Uterus (tissue), 2 donors: ENCODE measurements around the gene LTBP4.

Source experiments
- POLR2A ChIP-seq, 2 donors: fragments of 450-650 bp; IDR thresholded peaks; one replicate each; pipeline ENCODE4 v1.6.1; 2016; ENCODE audit warnings: antibody characterized with exemption in 2 of 2, mild to moderate bottlenecking in 1 of 2, moderate library complexity in 1 of 2
- TF ChIP-seq, protein P1 (sequence below), 4 experiments: fragments of 200-600 bp in 2 of 4; fragments of 450-650 bp in 2 of 4; sonication (generic) in 2 of 4; IDR thresholded peaks; one replicate each; pipeline ENCODE4 v1.5.1; 2016 to 2019; ENCODE audit warnings: antibody characterized with exemption in 4 of 4, mild to moderate bottlenecking in 2 of 4, moderate library complexity in 1 of 4

DNA sequence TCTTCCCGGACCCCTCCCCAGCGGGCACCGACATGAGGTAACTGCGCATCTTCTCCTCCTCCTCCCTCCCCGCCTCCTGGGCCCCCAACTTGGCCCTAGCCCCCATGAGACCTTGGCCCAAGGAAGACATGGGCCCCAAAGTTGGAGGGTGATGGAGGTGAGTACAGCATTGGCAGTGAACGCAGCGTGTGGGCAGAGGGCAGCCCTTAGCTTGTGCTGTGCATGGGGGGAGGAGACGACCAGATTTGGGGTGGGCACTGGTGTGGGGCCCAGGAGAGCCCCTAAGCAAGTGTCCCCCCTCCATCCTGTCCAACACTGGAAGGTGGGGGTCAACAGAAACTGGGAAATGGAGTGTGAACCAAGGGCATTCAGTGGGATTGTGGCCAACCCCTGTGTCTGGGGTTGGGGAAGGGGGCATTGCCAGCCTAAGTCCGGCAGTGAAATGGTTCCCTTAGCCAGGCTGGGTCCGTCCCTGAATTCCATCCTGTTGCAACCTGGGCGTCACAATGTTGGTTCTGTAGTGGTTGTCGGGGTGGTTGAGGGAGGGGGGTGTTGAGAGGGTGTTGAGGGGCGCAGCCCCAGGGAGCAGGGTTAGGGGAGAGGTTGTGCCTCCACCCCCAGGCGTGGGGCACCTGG is 65.8 kb downstream of the LTBP4 start:
- TF ChIP-seq POLR2A (IDR thresholded peaks at IDR 0.05): no peak
- TF ChIP-seq, protein P1, sequence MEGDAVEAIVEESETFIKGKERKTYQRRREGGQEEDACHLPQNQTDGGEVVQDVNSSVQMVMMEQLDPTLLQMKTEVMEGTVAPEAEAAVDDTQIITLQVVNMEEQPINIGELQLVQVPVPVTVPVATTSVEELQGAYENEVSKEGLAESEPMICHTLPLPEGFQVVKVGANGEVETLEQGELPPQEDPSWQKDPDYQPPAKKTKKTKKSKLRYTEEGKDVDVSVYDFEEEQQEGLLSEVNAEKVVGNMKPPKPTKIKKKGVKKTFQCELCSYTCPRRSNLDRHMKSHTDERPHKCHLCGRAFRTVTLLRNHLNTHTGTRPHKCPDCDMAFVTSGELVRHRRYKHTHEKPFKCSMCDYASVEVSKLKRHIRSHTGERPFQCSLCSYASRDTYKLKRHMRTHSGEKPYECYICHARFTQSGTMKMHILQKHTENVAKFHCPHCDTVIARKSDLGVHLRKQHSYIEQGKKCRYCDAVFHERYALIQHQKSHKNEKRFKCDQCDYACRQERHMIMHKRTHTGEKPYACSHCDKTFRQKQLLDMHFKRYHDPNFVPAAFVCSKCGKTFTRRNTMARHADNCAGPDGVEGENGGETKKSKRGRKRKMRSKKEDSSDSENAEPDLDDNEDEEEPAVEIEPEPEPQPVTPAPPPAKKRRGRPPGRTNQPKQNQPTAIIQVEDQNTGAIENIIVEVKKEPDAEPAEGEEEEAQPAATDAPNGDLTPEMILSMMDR (IDR thresholded peaks at IDR 0.05): no peak
